NCI-H524 treated with DMSO at 0.1 percent for 48 hours (cell line): ENCODE results near the gene GAB2.
"Not testable (repeated sequence)": the region's sequence is repeated elsewhere in the genome, so short reads cannot be mapped to it uniquely, and the experiment has no call there.

ENCODE experiments used
- DNase-seq: peaks from one replicate; lab custom pipeline; 2025; lab: John Stamatoyannopoulos, UW

The GAB2 gene

DNA sequence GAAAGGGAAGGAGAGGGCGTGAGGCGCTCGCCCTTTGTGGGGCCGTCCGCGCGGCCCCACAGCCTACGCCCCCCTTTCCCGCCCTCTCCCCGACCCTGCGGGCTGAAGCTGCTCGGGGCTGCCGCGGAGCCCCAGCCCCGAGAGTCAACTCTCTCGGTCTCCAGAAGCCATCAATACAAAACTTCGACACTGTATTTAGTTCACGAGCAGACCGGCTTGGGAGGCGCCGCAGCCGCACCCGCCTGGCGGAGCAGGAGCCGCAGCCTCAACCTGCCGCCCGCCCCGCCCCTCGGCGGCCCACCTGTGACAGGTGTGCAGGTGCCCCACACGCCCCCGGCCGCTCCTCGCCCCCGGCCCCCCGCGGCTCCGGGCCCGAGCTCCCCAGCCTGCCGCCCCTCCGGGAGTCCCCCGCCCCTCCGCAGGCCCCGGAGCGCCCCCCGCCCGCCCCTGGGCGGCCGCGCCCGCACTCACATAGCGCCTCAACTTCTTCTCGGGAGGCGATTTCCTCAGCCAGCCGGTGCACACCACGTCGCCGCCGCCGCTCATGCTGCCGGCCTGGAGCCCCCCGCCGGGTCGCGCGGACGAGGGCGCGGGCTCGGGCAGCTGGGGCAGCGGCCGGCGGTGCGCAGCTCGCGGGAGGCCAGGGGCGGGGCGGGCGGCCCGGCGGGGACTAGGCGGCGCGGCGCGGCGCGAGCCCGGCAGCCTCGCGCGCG lies at the start of gene GAB2:
GAB2 (minus strand) TSS at position 646 of the 713 bp plus-strand sequence; CDS start at position 546, 100 bp downstream.
- DNase-seq = no peak

- no peak for DNase-seq
Measured at GRCh38 chr11:78467370-78467769, 49.8 kb upstream of the GAB2 start.

DNA sequence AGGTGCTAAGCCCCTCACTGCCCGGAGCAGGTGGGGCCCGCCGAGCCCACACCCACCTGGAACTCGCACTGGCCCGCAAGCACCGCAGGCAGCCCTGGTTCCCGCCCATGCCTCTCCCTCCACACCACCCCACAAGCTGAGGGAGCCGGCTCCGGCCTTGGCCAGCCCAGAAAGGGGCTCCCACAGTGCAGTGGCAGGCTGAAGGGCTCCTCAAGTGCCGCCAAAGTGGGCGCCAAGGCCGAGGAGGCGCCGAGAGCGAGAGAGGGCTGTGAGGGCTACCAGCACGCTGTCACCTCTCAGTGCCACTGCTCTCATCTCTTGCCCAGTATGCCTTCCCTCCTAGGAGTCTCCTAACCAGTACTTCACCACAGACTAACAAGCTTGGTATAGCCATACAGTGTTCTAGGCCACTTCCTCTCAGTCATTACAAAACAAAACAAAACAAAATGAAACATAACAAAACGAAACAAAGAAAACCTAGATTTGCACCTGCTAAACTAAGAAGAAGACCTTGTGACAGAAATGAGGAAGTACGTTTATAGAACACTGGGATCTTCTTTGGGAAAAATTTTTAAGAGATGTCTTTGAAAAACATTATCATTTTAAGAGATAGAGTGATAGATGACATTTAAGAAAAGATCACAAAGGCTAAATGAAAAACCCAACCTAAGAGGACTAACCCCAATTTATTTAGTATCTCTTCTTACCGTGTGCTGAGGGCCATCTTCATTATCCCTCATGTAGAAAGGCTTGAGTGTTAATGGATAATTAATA lies 47.7 kb upstream of the GAB2 start:
- DNase-seq = no peak

- not testable (repeated sequence) for DNase-seq
Measured at GRCh38 chr11:78464787-78465168, 47.2 kb upstream of the GAB2 start.

DNA sequence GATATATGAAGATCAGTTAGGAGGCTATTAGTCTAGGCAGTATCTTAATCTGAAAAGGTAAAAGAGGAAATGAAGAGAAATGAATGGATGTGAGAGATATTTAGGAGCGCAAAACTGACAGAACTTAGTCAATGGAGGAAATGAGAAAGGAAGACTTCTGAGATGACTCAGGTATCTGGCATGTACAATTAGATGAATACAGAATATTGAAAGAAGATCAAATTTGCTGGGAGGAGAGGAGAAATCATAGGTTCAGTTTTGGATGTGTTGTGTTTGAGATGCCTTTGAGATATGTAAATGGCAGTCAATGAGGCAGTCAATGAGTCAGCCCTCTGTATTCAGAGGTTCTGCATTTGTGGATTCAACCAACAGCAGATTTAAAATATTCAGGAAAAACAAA lies 42.9 kb upstream of the GAB2 start:
- no peak for DNase-seq

DNA sequence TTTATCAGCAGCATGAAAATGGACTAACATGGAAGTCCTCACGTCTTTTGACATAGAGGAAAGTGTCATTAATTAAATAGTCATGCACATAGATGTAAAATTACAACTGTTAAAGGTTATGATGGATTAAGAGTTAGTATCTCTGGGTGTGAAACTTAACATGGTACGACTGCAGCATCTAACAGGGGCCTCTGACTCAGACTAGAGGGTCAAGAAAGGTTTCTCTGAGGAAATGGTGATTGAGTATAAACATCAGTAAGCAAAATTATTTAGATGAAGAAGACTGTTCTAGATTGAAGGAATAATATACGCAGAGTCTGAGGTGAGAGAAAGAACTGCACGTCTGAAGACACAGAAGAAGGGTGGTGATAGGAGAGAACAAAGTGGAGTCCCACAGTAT lies 42.1 kb upstream of the GAB2 start:
- DNase-seq = no peak

- DNase-seq = no peak
Measured at GRCh38 chr11:78457448-78457847, 39.8 kb upstream of the GAB2 start.

- no peak for DNase-seq
Measured at GRCh38 chr11:78453140-78453935, 35.7 kb upstream of the GAB2 start.

GRCh38 chr11:78451371-78452150 lies 33.9 kb upstream of the GAB2 start:
- no peak for DNase-seq

GRCh38 chr11:78450866-78451265 lies 33.2 kb upstream of the GAB2 start:
- no peak for DNase-seq

DNA sequence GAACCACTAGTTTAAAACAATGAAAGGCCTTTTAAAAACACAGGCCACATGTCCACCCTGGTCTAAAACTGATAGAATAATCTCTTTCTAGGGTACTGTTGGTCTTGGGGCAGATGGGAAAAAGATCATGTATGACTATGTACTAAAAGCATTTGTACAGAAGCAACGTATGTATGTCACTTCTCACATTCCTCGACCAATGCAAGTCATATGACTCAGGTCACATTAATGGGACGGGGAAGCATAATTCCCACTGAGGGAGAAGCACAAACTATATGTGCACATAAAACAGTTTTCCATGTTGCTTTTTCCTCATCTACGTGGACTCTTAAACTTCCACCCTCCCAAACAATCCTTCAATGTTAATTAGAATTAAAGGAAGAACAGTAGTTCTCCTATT lies 32.2 kb upstream of the GAB2 start:
- DNase-seq = no peak

GRCh38 chr11:78446210-78446609 lies 28.6 kb upstream of the GAB2 start:
- DNase-seq = no peak

GRCh38 chr11:78444726-78445125 lies 27.1 kb upstream of the GAB2 start:
- no peak for DNase-seq

- DNase-seq = no peak
Measured at GRCh38 chr11:78441956-78442355, 24.3 kb upstream of the GAB2 start.

DNA sequence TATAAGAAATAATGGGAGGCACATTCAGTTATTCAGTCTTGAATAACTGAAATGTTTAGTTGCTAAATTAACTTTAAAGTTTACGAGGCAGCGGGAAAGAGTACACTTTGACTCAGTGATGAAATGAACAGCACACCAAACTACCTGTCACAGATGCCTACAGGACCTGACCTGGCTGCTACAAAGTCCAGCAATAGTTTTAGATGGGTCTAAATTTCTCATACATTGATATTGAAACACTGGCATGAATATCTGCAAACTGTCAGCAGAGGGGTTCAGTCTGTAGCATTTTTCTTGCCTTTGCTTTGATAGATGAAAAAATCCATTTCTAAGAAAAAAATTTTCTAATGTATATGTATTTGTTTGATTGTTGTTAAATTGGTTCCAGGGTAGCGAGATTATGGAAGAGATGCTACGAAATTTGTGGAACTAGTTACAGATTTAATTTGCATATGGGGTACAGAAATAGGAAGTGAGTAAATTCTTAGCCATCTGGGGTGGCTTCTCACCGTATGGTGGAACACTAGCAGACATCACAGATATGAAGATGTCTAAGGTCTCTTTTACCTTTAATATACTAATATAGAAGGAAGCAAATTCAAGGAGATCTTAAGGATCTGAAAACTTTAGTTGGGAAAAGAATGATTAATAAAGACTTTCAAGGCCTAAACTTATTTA lies 20.8 kb upstream of the GAB2 start:
- DNase-seq = no peak

DNA sequence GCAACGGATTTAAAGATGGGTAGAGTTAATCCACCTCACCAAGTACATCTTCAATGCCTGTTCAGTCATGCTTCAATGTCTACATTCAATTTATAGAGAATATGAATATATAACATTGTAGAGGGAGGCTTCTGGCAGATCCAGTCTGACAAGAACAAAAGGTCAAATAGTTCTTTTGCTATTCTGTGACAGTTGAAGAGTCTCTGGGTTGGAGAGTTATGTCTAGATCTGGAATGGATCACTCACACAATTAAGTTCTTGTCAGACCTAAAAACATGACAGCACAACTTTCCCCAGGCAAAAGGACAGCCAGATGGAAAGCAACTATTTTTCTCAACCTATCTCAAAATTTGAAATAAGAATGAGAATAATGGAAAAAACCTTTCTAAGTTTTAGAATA lies 15.3 kb upstream of the GAB2 start:
- no peak for DNase-seq

DNA sequence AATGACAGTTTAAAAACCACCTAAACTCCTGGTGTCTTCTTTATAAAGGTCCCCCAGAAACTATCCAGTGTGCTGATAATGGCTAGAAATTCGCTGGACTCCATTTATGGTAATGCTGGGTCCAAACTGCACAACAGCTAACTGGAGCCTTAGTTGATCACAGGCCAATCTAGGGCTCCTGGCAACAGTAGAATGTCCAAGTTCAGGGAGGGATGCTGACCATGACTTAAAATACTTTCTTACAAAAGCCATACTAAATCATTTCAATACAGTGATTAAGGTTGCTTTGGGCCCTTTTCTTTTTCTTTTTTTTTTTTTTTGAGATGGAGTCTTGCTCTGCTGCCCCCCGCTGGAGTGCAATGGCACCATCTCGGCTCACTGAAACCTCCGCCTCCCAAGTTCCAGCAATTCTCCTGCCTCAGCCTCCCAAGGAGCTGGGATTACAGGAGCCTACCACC lies 14.5 kb upstream of the GAB2 start:
- no peak for DNase-seq

- DNase-seq = no peak
Measured at GRCh38 chr11:78429660-78430059, 12.0 kb upstream of the GAB2 start.

DNA sequence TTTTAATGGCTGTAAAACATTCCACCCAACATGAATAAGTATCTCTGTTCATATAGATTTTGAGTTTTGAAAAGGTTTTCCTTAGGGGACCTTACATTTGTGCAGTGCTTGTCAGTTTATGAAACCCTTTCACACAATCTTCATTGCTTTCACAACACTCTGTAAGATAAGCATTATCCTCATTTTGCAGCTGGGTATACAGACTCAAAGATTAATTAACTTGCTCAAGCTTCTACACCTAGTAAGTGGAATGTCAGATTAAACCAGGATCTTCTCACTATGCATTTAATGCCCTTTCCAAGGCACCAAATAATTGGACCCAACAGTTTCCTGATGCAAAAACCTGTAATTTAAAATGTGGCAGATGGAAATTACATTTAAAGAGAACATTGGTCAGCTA lies 11.6 kb upstream of the GAB2 start:
- DNase-seq = no peak

- DNase-seq = no peak
Measured at GRCh38 chr11:78428773-78429172, 11.2 kb upstream of the GAB2 start.

- DNase-seq = no peak
Measured at GRCh38 chr11:78428266-78428636, 10.6 kb upstream of the GAB2 start.
